MCF 10A (cell line): Measurements from ENCODE around the gene LPGAT1. TPM values are rescaled to one million over a fixed set of nuclear protein-coding genes. Genes with fewer than 3 reads are reported as not detected.

Source experiments
- BruUV-seq: library from RNA; stranded (reverse); fragments of 400-500 nt; replicated peaks from 2 replicates; lab custom pipeline; 2021; lab: Mats Ljungman, UMichigan
- CTCF ChIA-PET: fragments of 300-600 bp; sonication (Branson Sonifier 250); formaldehyde crosslinking; extraction: SDS; loops from one replicate; lab custom pipeline; 2021; ENCODE audit warnings: antibody characterized with exemption, inconsistent platforms; lab: Yijun Ruan, JAX
- POLR2A ChIA-PET: fragments of 300-600, 350-650 bp; sonication (Branson Sonifier 250); formaldehyde crosslinking; extraction: SDS; loops from one replicate; lab custom pipeline; 2020; ENCODE audit warnings: antibody characterized with exemption, inconsistent platforms; lab: Yijun Ruan, JAX
- DNase-seq: peaks from one replicate; pipeline ENCODE4 v3.0.0-alpha.2; 2018; ENCODE audit not compliant: unreplicated experiment
- H3K27ac Mint-ChIP-seq: one replicate; pipeline ENCODE4 v1.8.0; 2022; ENCODE audit warnings: mild to moderate bottlenecking, low read depth, mixed read lengths; ENCODE audit not compliant: unreplicated experiment
- H3K27me3 Mint-ChIP-seq: one replicate; pipeline ENCODE4 v1.8.0; 2022; ENCODE audit warnings: mixed read lengths; ENCODE audit not compliant: insufficient read depth, unreplicated experiment
- H3K36me3 Mint-ChIP-seq: one replicate; pipeline ENCODE4 v1.8.0; 2022; ENCODE audit warnings: mild to moderate bottlenecking, moderate library complexity, mixed read lengths; ENCODE audit not compliant: insufficient read depth, unreplicated experiment
- H3K4me1 Mint-ChIP-seq: one replicate; pipeline ENCODE4 v1.8.0; 2022; ENCODE audit warnings: mixed read lengths; ENCODE audit not compliant: insufficient read depth, unreplicated experiment
- H3K4me3 Mint-ChIP-seq: one replicate; pipeline ENCODE4 v1.8.0; 2022; ENCODE audit warnings: mild to moderate bottlenecking, moderate library complexity, mixed read lengths; ENCODE audit not compliant: unreplicated experiment
- H3K9me3 Mint-ChIP-seq: one replicate; pipeline ENCODE4 v1.8.0; 2022; ENCODE audit warnings: mixed read lengths; ENCODE audit not compliant: unreplicated experiment
- CTCF ChIP-seq: fragments of 200-600 bp; IDR thresholded peaks from one replicate; pipeline ENCODE4 v1.8.0; 2022; ENCODE audit warnings: antibody characterized with exemption, mild to moderate bottlenecking; ENCODE audit not compliant: unreplicated experiment
- intact Hi-C: fragments of 100-400 bp; cut with micrococcal nuclease; formaldehyde crosslinking; loops from 2 replicates; pipeline ENCODE4 v1.14.1; 2022
- total RNA-seq: library from RNA; stranded (reverse); gene quantifications from 2 replicates; pipeline ENCODE4 v1.2.3, GENCODE V29; 2022

Gene LPGAT1
- total RNA-seq, 1 experiment from 2014 or later: 76.2 TPM

- ChIA-PET POLR2A (interaction anchor here (0.7 to 1.3 kb wide), 6 partner anchors 8 to 248 kb away, joined by 3 read pairs; no protein-coding TSS in a partner anchor), CTCF (interaction anchor here (0.6 to 2.2 kb wide), 7 partner anchors 9 to 434 kb away, joined by 3 to 8 read pairs (median 4); no protein-coding TSS in a partner anchor)
- no peaks in the 10 kb centered on the region for H3K4me1 Mint-ChIP-seq
- H3K27me3 Mint-ChIP-seq: no peaks in the 10 kb centered on the region
- H3K36me3 Mint-ChIP-seq: peaks cover 35% of the 10 kb centered on the region
- no TSS peak for BruUV-seq
- intact Hi-C loops: no loop called here
- TF ChIP-seq CTCF: no peak
- no peak overlapping the region for H3K4me3 Mint-ChIP-seq
- no peak for DNase-seq
- H3K27ac Mint-ChIP-seq: no peak overlapping the region
- H3K9me3 Mint-ChIP-seq: no peaks in the 10 kb centered on the region
These were observed 77.5 kb downstream of the LPGAT1 start for GRCh38 chr1:211752951-211753486.

DNA sequence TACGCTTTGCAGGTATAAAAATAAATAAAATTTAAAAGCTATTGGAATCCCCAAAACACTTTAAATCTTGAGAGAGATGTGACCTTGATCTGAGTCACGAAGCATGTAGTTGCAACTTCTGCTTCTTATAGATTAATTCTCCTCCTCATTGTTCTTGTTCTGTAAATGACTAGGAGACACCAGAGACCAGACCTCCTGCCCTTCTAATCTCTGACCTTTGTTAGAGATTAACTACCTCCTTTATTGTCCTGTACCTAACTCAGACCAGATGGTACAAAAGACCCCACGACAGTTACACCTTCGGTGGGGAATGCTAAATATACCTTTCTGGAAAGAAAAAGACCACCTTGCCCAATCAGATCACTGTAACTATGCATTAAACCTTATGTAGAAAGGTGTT lies 78.2 kb downstream of the LPGAT1 start:
- ChIA-PET POLR2A (interaction anchor here (0.7 to 1.4 kb wide), 5 partner anchors 8 to 72 kb away, joined by 3 to 8 read pairs (median 4); no protein-coding TSS in a partner anchor), CTCF (interaction anchor here (0.6 to 2.2 kb wide), 8 partner anchors 9 to 832 kb away, joined by 3 to 8 read pairs (median 4); partner anchors contain the start of genes DTL and INTS7)
- no peak overlapping the region for H3K4me3 Mint-ChIP-seq
- H3K27me3 Mint-ChIP-seq: no peaks in the 10 kb centered on the region
- intact Hi-C loops: no loop called here
- BruUV-seq: no TSS peak
- H3K27ac Mint-ChIP-seq: no peak overlapping the region
- no peak for TF ChIP-seq CTCF
- H3K36me3 Mint-ChIP-seq: peaks cover 38% of the 10 kb centered on the region
- no peak for DNase-seq
- no peaks in the 10 kb centered on the region for H3K9me3 Mint-ChIP-seq
- no peaks in the 10 kb centered on the region for H3K4me1 Mint-ChIP-seq

GRCh38 chr1:211751438-211751837 lies 79.1 kb downstream of the LPGAT1 start:
- no peak overlapping the region for H3K27ac Mint-ChIP-seq
- intact Hi-C loops: no loop called here
- no TSS peak for BruUV-seq
- ChIA-PET POLR2A (interaction anchor here (1.4 kb wide), 1 partner anchor 9 kb away, joined by 8 read pairs; no protein-coding TSS in a partner anchor), CTCF (interaction anchor here (0.6 to 2.2 kb wide), 5 partner anchors 15 to 832 kb away, joined by 3 to 8 read pairs (median 4); partner anchors contain the start of genes DTL and INTS7)
- peaks cover 33% of the 10 kb centered on the region for H3K36me3 Mint-ChIP-seq
- no peaks in the 10 kb centered on the region for H3K4me1 Mint-ChIP-seq
- H3K27me3 Mint-ChIP-seq: no peaks in the 10 kb centered on the region
- no peak for DNase-seq
- H3K4me3 Mint-ChIP-seq: no peak overlapping the region
- H3K9me3 Mint-ChIP-seq: no peaks in the 10 kb centered on the region
- no peak for TF ChIP-seq CTCF

DNA sequence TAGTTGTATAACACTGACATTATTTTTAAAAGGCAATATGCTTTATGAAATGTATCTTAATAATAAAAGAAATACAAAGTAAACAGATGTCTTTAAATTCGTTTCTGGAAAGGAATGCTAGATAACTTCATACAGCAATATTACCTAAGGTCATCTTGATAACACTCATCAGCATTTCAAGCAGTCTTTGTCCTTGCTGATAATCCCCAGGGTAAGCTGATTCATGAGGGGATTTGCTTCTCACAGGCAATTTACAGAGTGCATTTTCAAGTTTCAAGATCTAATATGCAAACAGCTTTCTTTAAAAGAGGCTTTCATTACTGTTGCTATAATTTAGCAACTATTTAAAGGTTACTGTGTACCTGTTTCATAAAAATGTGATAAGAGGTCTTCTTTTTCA lies 80.0 kb downstream of the LPGAT1 start:
- intact Hi-C loops: no loop called here
- Mint-ChIP-seq H3K27ac (no peak overlapping the region), H3K4me3 (no peak overlapping the region), H3K4me1 (no peaks in the 10 kb centered on the region), H3K27me3 (no peaks in the 10 kb centered on the region), H3K9me3 (no peaks in the 10 kb centered on the region), H3K36me3 (peaks cover 26% of the 10 kb centered on the region)
- TF ChIP-seq CTCF: no peak
- DNase-seq: no peak
- POLR2A ChIA-PET: interaction anchor here (1.0 to 1.7 kb wide), 2 partner anchors 9 to 11 kb away, joined by 4 to 9 read pairs; no protein-coding TSS in a partner anchor
- CTCF ChIA-PET: interaction anchor here (1.0 to 3.5 kb wide), 3 partner anchors 16 to 194 kb away, joined by 3 to 20 read pairs (median 6); no protein-coding TSS in a partner anchor
- no TSS peak for BruUV-seq
